ENCODE results near the gene HMCN2.
A peak's percentile ranks its signal among the peaks of the same experiment; 100 is the strongest.

Gene HMCN2

GRCh38 chr9:130437011-130437789, 171.6 kb downstream of the HMCN2 start:
- no peak for DNase-seq (ENCODE audit: low read depth, low spot score)
- TF ChIP-seq EZH2 (IDR thresholded peaks at IDR 0.05) (no peak), FOXP2 (optimal IDR thresholded peaks at IDR 0.05; ENCODE audit: control extremely low read depth, extremely low read length, insufficient read depth) (no peak), POLR2AphosphoS5 (IDR thresholded peaks at IDR 0.05; ENCODE audit: borderline replicate concordance, low read depth, low read length) (no peak)
- Histone ChIP-seq H3K36me3 (ENCODE audit: insufficient read depth, low read length) (no peaks in the 10 kb centered on the region), H3K9ac (ENCODE audit: insufficient read length) (no peak overlapping the region), H3K4me3 (no peak overlapping the region), H3K27ac (no peak overlapping the region), H3K9me3 (ENCODE audit: low read depth, low read length) (no peaks in the 10 kb centered on the region)

- Histone ChIP-seq H3K36me3 (ENCODE audit: insufficient read depth, low read length) (no peaks in the 10 kb centered on the region), H3K9me3 (ENCODE audit: low read depth, low read length) (no peaks in the 10 kb centered on the region), H3K27ac (no peak overlapping the region), H3K4me3 (no peak overlapping the region), H3K9ac (ENCODE audit: insufficient read length) (no peak overlapping the region)
- no peak for DNase-seq (ENCODE audit: low read depth, low spot score)
- TF ChIP-seq FOXP2 (optimal IDR thresholded peaks at IDR 0.05; ENCODE audit: control extremely low read depth, extremely low read length, insufficient read depth) (no peak), EZH2 (IDR thresholded peaks at IDR 0.05) (no peak), POLR2AphosphoS5 (IDR thresholded peaks at IDR 0.05; ENCODE audit: borderline replicate concordance, low read depth, low read length) (no peak)
These were observed 172.9 kb downstream of the HMCN2 start for GRCh38 chr9:130438382-130438981.

GRCh38 chr9:130441031-130441430, 175.5 kb downstream of the HMCN2 start:
- H3K4me3 ChIP-seq, result no peak overlapping the region
- no peak overlapping the region for H3K9ac ChIP-seq (ENCODE audit: insufficient read length)
- H3K36me3 ChIP-seq (ENCODE audit: insufficient read depth, low read length), result no peaks in the 10 kb centered on the region
- TF ChIP-seq EZH2 (IDR thresholded peaks at IDR 0.05) (no peak), POLR2AphosphoS5 (IDR thresholded peaks at IDR 0.05; ENCODE audit: borderline replicate concordance, low read depth, low read length) (no peak), FOXP2 (optimal IDR thresholded peaks at IDR 0.05; ENCODE audit: control extremely low read depth, extremely low read length, insufficient read depth) (no peak)
- no peak for DNase-seq (ENCODE audit: low read depth, low spot score)
- H3K27ac ChIP-seq, result no peak overlapping the region
- no peaks in the 10 kb centered on the region for H3K9me3 ChIP-seq (ENCODE audit: low read depth, low read length)

DNA sequence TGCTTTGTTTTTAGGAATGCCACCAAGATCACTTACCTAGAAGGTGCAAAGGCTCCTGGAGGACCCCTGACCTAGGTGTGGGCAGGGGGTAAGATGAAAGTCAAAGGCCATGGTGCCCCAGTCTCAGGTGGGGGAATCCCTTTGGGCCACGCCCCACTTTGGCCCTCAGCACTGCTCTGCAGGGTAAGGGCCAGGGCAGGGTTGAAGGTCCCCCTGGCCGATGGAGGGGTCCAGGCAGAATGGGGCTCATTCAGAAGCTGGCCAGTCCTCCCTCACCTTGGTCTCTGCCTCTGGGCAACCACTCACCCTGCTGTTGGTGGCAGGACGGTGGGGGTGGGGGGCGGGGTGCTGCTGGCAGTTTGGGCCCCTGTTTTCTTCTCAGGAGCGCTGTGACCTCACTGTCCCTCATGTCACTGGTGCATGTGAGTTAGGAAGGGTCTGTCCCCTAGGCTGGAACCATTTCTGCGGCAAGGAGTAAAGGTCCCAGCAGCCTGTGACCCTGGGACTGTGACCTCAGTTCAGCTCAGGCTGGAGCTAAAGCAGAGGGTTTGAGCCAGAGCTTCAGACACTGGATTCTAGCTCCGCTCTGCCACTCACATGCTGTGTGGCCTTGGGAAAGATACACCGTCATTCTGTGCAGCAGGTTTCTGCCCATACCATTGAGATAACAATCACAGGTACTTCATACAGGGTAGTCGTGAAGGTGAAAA, 177.3 kb downstream of the HMCN2 start:
- TF ChIP-seq FOXP2 (optimal IDR thresholded peaks at IDR 0.05; ENCODE audit: control extremely low read depth, extremely low read length, insufficient read depth), result no peak
- no peak for TF ChIP-seq EZH2 (IDR thresholded peaks at IDR 0.05)
- TF ChIP-seq POLR2AphosphoS5 (IDR thresholded peaks at IDR 0.05; ENCODE audit: borderline replicate concordance, low read depth, low read length), result no peak
- DNase-seq (ENCODE audit: low read depth, low spot score), result no peak
- Histone ChIP-seq H3K9me3 (ENCODE audit: low read depth, low read length) (no peaks in the 10 kb centered on the region), H3K27ac (no peak overlapping the region), H3K4me3 (no peak overlapping the region), H3K9ac (ENCODE audit: insufficient read length) (no peak overlapping the region), H3K36me3 (ENCODE audit: insufficient read depth, low read length) (no peaks in the 10 kb centered on the region)

DNA sequence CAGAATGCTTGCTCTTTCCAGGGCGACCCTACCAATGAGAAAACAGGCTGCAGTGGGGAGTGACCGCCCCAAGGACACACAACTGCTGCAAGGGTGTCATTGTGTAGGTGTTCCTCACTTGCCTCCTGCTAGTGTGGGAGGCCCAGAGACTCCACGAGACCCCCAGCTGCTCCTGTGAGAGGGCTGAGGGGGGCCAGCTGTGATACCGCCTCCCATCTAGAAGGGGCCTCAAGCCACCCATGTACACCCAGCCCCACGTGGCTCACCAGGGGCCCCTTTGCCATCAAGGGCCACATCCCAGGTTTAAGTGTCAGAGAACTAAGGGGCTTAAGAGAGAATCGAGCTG, 177.9 kb downstream of the HMCN2 start:
- no peaks in the 10 kb centered on the region; the same call in 1 of the 2 replicates for H3K36me3 ChIP-seq (ENCODE audit: insufficient read depth, low read length)
- no peak overlapping the region for H3K27ac ChIP-seq
- no peaks in the 10 kb centered on the region for H3K9me3 ChIP-seq (ENCODE audit: low read depth, low read length)
- H3K9ac ChIP-seq (ENCODE audit: insufficient read length), result no peak overlapping the region
- TF ChIP-seq EZH2 (IDR thresholded peaks at IDR 0.05), result no peak
- no peak for TF ChIP-seq FOXP2 (optimal IDR thresholded peaks at IDR 0.05; ENCODE audit: control extremely low read depth, extremely low read length, insufficient read depth)
- TF ChIP-seq POLR2AphosphoS5 (IDR thresholded peaks at IDR 0.05; ENCODE audit: borderline replicate concordance, low read depth, low read length), result no peak
- no peak for DNase-seq (ENCODE audit: low read depth, low spot score)
- no peak overlapping the region for H3K4me3 ChIP-seq

GRCh38 chr9:130443840-130444492, 178.4 kb downstream of the HMCN2 start:
- no peaks in the 10 kb centered on the region for H3K9me3 ChIP-seq (ENCODE audit: low read depth, low read length)
- no peak for DNase-seq (ENCODE audit: low read depth, low spot score)
- H3K4me3 ChIP-seq, result peak overlapping the region; percentile 86
- no peak overlapping the region for H3K9ac ChIP-seq (ENCODE audit: insufficient read length)
- TF ChIP-seq EZH2 (IDR thresholded peaks at IDR 0.05) (no peak), FOXP2 (optimal IDR thresholded peaks at IDR 0.05; ENCODE audit: control extremely low read depth, extremely low read length, insufficient read depth) (no peak), POLR2AphosphoS5 (IDR thresholded peaks at IDR 0.05; ENCODE audit: borderline replicate concordance, low read depth, low read length) (no peak)
- peaks cover 3% of the 10 kb centered on the region; the same call in 1 of the 2 replicates for H3K36me3 ChIP-seq (ENCODE audit: insufficient read depth, low read length)
- no peak overlapping the region for H3K27ac ChIP-seq

GRCh38 chr9:130444565-130445221, 179.1 kb downstream of the HMCN2 start, which contains the start of gene ASS1:
Gene ASS1, plus strand, starts transcription at chr9:130444961. Its CDS starts 7,268 bp downstream, at chr9:130452229.
- Histone ChIP-seq H3K9ac (ENCODE audit: insufficient read length) (peak within 1 kb of the TSS; percentile 87), H3K4me3 (peak within 1 kb of the TSS; percentile 86), H3K27ac (peak within 1 kb of the TSS; percentile 95), H3K9me3 (ENCODE audit: low read depth, low read length) (no peaks in the 10 kb centered on the region), H3K36me3 (ENCODE audit: insufficient read depth, low read length) (peaks cover 3% of the 10 kb centered on the region; the same call in 1 of the 2 replicates)
- TF ChIP-seq EZH2 (IDR thresholded peaks at IDR 0.05) (no peak), POLR2AphosphoS5 (IDR thresholded peaks at IDR 0.05; ENCODE audit: borderline replicate concordance, low read depth, low read length) (peak; percentile 33; the same call in 1 of the 2 replicates)
- DNase-seq (ENCODE audit: low read depth, low spot score), result no peak
